HepG2 (cell line): ENCODE data around the gene TMEM214. TPM values are rescaled to one million over a fixed set of nuclear protein-coding genes. Genes with fewer than 3 reads are reported as not detected.

ENCODE experiments used
- AHR ChIP-seq: IDR thresholded peaks from 2 replicates; pipeline ENCODE4 v1.6.1; 2018; ENCODE audit warnings: missing genetic modification reagents, missing compliant biosample characterization
- ARNT ChIP-seq: fragments of 450-650 bp; IDR thresholded peaks from 2 replicates; pipeline ENCODE4 v1.6.1; 2017
- FOSL1 ChIP-seq: sonication (generic); formaldehyde crosslinking; IDR thresholded peaks from 2 replicates; pipeline ENCODE4 v1.9.0; 2021; ENCODE audit warnings: missing genetic modification reagents, borderline replicate concordance
- JARID2 ChIP-seq: sonication (generic); formaldehyde crosslinking; IDR thresholded peaks from 2 replicates; pipeline ENCODE4 v1.8.1; 2023; ENCODE audit warnings: missing genetic modification reagents, inconsistent platforms; ENCODE audit not compliant: insufficient replicate concordance
- JUN ChIP-seq: sonication (generic); formaldehyde crosslinking; IDR thresholded peaks from 2 replicates; pipeline ENCODE4 v1.4.0; 2020; ENCODE audit warnings: mild to moderate bottlenecking, missing genetic modification reagents
- NCOA5 ChIP-seq: sonication (generic); formaldehyde crosslinking; IDR thresholded peaks from 2 replicates; pipeline ENCODE4 v1.4.0; 2020; ENCODE audit warnings: missing genetic modification reagents
- RELA ChIP-seq: sonication (generic); formaldehyde crosslinking; IDR thresholded peaks from 2 replicates; pipeline ENCODE4 v1.4.0; 2020; ENCODE audit warnings: missing genetic modification reagents
- RFX1 ChIP-seq: fragments of 450-650 bp; IDR thresholded peaks from 2 replicates; pipeline ENCODE4 v1.6.1; 2017
- SMAD9 ChIP-seq: sonication (generic); formaldehyde crosslinking; IDR thresholded peaks from 2 replicates; pipeline ENCODE4 v1.5.1; 2020; ENCODE audit warnings: mild to moderate bottlenecking, missing genetic modification reagents
- THAP7 ChIP-seq: sonication (generic); formaldehyde crosslinking; IDR thresholded peaks from 2 replicates; pipeline ENCODE4 v1.8.1; 2023; ENCODE audit warnings: mild to moderate bottlenecking, missing genetic modification reagents
- TP53 ChIP-seq: sonication (generic); formaldehyde crosslinking; conservative IDR thresholded peaks from 2 replicates; pipeline ENCODE4 v1.4.0; 2020; ENCODE audit warnings: missing genetic modification reagents
- ZBTB34 ChIP-seq: sonication (generic); formaldehyde crosslinking; IDR thresholded peaks from 2 replicates; pipeline ENCODE4 v1.8.0; 2022; ENCODE audit warnings: mild to moderate bottlenecking, missing genetic modification reagents
- ZBTB8A ChIP-seq: sonication (generic); formaldehyde crosslinking; IDR thresholded peaks from 2 replicates; pipeline ENCODE4 v1.4.0; 2020; ENCODE audit warnings: mild to moderate bottlenecking, low read depth, missing genetic modification reagents, borderline replicate concordance
- ZNF337 ChIP-seq: sonication (generic); formaldehyde crosslinking; IDR thresholded peaks from 2 replicates; pipeline ENCODE4 v1.5.1; 2020; ENCODE audit warnings: missing genetic modification reagents, low read depth, mild to moderate bottlenecking, borderline replicate concordance
- ZNF513 ChIP-seq: sonication (generic); formaldehyde crosslinking; conservative IDR thresholded peaks from 2 replicates; pipeline ENCODE4 v1.5.0; 2020; ENCODE audit warnings: missing genetic modification reagents
- ZNF674 ChIP-seq: sonication (generic); formaldehyde crosslinking; IDR thresholded peaks from 2 replicates; pipeline ENCODE4 v1.5.0; 2020; ENCODE audit warnings: low read depth, mild to moderate bottlenecking, missing genetic modification reagents
- polyA plus RNA-seq, 8 experiments: library from polyadenylated mRNA; depleted of rRNA in 3 of 8; stranded (reverse) in 7 of 8; unstranded in 1 of 8; fragments of >200 nt; fragmentation: Illumina TruSeq in 4 of 8; extraction: Trizol in 4 of 8; gene quantifications; 2 replicates each; pipeline versions ENCODE4 v1.2.1 to v1.2.3, GENCODE V29; 2011 to 2016; ENCODE audit warnings: low read depth in 4 of 8, missing spikeins in 1 of 8, mixed read lengths in 1 of 8; ENCODE audit not compliant: insufficient read depth in 1 of 8
- total RNA-seq, 5 experiments: library from RNA; depleted of rRNA; stranded (reverse); fragments of >200 nt; fragmentation: Illumina TruSeq; extraction: Trizol; gene quantifications; 2 replicates each; pipeline ENCODE4 v1.2.3, GENCODE V29; 2016; ENCODE audit warnings: low read depth in 1 of 5
- TF ChIP-seq, protein P1 (sequence below): sonication (generic); formaldehyde crosslinking; IDR thresholded peaks from 2 replicates; pipeline ENCODE4 v1.8.1; 2023; ENCODE audit warnings: missing genetic modification reagents, mild to moderate bottlenecking, borderline replicate concordance
- TF ChIP-seq, protein P2 (sequence below): sonication (generic); formaldehyde crosslinking; IDR thresholded peaks from 2 replicates; pipeline ENCODE4 v1.4.0; 2020; ENCODE audit warnings: missing genetic modification reagents, borderline replicate concordance
- TF ChIP-seq, protein P3 (sequence below): sonication (generic); formaldehyde crosslinking; IDR thresholded peaks from 2 replicates; pipeline ENCODE4 v1.4.0; 2020; ENCODE audit warnings: missing genetic modification reagents

Gene TMEM214
- total and polyA plus RNA-seq, 2 of the 13 experiments (the other 11 are each of a cell fraction or from before 2014, with no cell fraction given), result 58.3 to 132 TPM

GRCh38 chr2:27032495-27033252 lies at the start of gene TMEM214 (continued):
- TF ChIP-seq AHR (CRISPR knock-in tag) (peak; percentile 64; the same call in 1 of the 2 replicates), ARNT (no peak), JARID2 (CRISPR knock-in tag) (no peak), RELA (CRISPR knock-in tag) (peak; percentile 27; the same call in 1 of the 2 replicates), TP53 (CRISPR knock-in tag) (no peak), THAP7 (CRISPR knock-in tag) (no peak), SMAD9 (CRISPR knock-in tag) (no peak), JUN (CRISPR knock-in tag) (no peak), RFX1 (no peak), FOSL1 (no peak), ZBTB34 (CRISPR knock-in tag) (0 out of 2 replicates have a peak, but pooled peaks have one; percentile 49), ZNF674 (CRISPR knock-in tag) (no peak), ZNF337 (CRISPR knock-in tag) (peak; percentile 80; the same call in 1 of the 2 replicates), ZBTB8A (CRISPR knock-in tag) (peak; percentile 98; the same call in 1 of the 2 replicates), ZNF513 (CRISPR knock-in tag) (peak; percentile 74; the same call in 1 of the 2 replicates), NCOA5 (CRISPR knock-in tag) (no peak)
- TF ChIP-seq, protein P1, sequence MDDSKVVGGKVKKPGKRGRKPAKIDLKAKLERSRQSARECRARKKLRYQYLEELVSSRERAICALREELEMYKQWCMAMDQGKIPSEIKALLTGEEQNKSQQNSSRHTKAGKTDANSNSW (CRISPR knock-in tag), result peak; percentile 42; the same call in 1 of the 2 replicates
- TF ChIP-seq, protein P2, sequence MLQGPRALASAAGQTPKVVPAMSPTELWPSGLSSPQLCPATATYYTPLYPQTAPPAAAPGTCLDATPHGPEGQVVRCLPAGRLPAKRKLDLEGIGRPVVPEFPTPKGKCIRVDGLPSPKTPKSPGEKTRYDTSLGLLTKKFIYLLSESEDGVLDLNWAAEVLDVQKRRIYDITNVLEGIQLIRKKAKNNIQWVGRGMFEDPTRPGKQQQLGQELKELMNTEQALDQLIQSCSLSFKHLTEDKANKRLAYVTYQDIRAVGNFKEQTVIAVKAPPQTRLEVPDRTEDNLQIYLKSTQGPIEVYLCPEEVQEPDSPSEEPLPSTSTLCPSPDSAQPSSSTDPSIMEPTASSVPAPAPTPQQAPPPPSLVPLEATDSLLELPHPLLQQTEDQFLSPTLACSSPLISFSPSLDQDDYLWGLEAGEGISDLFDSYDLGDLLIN (CRISPR knock-in tag), result peak; percentile 93; the same call in 1 of the 2 replicates
- TF ChIP-seq, protein P3, sequence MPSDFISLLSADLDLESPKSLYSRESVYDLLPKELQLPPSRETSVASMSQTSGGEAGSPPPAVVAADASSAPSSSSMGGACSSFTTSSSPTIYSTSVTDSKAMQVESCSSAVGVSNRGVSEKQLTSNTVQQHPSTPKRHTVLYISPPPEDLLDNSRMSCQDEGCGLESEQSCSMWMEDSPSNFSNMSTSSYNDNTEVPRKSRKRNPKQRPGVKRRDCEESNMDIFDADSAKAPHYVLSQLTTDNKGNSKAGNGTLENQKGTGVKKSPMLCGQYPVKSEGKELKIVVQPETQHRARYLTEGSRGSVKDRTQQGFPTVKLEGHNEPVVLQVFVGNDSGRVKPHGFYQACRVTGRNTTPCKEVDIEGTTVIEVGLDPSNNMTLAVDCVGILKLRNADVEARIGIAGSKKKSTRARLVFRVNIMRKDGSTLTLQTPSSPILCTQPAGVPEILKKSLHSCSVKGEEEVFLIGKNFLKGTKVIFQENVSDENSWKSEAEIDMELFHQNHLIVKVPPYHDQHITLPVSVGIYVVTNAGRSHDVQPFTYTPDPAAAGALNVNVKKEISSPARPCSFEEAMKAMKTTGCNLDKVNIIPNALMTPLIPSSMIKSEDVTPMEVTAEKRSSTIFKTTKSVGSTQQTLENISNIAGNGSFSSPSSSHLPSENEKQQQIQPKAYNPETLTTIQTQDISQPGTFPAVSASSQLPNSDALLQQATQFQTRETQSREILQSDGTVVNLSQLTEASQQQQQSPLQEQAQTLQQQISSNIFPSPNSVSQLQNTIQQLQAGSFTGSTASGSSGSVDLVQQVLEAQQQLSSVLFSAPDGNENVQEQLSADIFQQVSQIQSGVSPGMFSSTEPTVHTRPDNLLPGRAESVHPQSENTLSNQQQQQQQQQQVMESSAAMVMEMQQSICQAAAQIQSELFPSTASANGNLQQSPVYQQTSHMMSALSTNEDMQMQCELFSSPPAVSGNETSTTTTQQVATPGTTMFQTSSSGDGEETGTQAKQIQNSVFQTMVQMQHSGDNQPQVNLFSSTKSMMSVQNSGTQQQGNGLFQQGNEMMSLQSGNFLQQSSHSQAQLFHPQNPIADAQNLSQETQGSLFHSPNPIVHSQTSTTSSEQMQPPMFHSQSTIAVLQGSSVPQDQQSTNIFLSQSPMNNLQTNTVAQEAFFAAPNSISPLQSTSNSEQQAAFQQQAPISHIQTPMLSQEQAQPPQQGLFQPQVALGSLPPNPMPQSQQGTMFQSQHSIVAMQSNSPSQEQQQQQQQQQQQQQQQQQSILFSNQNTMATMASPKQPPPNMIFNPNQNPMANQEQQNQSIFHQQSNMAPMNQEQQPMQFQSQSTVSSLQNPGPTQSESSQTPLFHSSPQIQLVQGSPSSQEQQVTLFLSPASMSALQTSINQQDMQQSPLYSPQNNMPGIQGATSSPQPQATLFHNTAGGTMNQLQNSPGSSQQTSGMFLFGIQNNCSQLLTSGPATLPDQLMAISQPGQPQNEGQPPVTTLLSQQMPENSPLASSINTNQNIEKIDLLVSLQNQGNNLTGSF (CRISPR knock-in tag), result peak; percentile 27; the same call in 1 of the 2 replicates
